GM18868 (cell line): ENCODE measurements around the gene SMARCA2.
A peak's percentile ranks its signal among the peaks of the same experiment; 100 is the strongest.

Experiments used
- ATAC-seq: cut with Tn5 transposase; IDR thresholded peaks from one replicate; pipeline ENCODE4 v1.9.1; 2021; ENCODE audit warnings: mild to moderate bottlenecking, moderate library complexity; ENCODE audit not compliant: unreplicated experiment

The SMARCA2 gene

GRCh38 chr9:2039294-2040180 is 24.4 kb downstream of the SMARCA2 start:
- no peak for ATAC-seq

- no peak for ATAC-seq
Measured at GRCh38 chr9:2040828-2041227, 25.7 kb downstream of the SMARCA2 start.

GRCh38 chr9:2041736-2042135 is 26.6 kb downstream of the SMARCA2 start:
- no peak for ATAC-seq

GRCh38 chr9:2043243-2043642 is 28.1 kb downstream of the SMARCA2 start:
- ATAC-seq = peak; percentile 37

GRCh38 chr9:2043881-2044462 is 28.8 kb downstream of the SMARCA2 start:
- peak; percentile 69 for ATAC-seq

GRCh38 chr9:2047144-2047671 is 32.1 kb downstream of the SMARCA2 start:
- no peak for ATAC-seq

GRCh38 chr9:2047916-2048315 is 32.8 kb downstream of the SMARCA2 start:
- ATAC-seq = no peak

GRCh38 chr9:2050236-2050635 is 35.1 kb downstream of the SMARCA2 start:
- no peak for ATAC-seq

GRCh38 chr9:2053883-2054845 is 39.0 kb downstream of the SMARCA2 start:
- peak; percentile 94 for ATAC-seq

GRCh38 chr9:2055203-2055658 is 40.1 kb downstream of the SMARCA2 start:
- peak; percentile 42 for ATAC-seq

- no peak for ATAC-seq
Measured at GRCh38 chr9:2059274-2059929, 44.3 kb downstream of the SMARCA2 start.

GRCh38 chr9:2060424-2060823 is 45.3 kb downstream of the SMARCA2 start:
- ATAC-seq = no peak

- ATAC-seq = no peak
Measured at GRCh38 chr9:2065704-2066103, 50.6 kb downstream of the SMARCA2 start.

GRCh38 chr9:2066312-2067273 is 51.4 kb downstream of the SMARCA2 start:
- ATAC-seq = no peak

GRCh38 chr9:2072752-2073405 is 57.7 kb downstream of the SMARCA2 start:
- ATAC-seq = no peak

- ATAC-seq = no peak
Measured at GRCh38 chr9:2082772-2083171, 67.6 kb downstream of the SMARCA2 start.

- no peak for ATAC-seq
Measured at GRCh38 chr9:2083479-2083878, 68.3 kb downstream of the SMARCA2 start.

GRCh38 chr9:2085716-2086115 is 70.6 kb downstream of the SMARCA2 start:
- no peak for ATAC-seq

GRCh38 chr9:2086116-2086515 is 71.0 kb downstream of the SMARCA2 start:
- no peak for ATAC-seq
